Measurements from ENCODE around the gene KCNRG.
"Not testable (repeated sequence)": the region's sequence is repeated elsewhere in the genome, so short reads cannot be mapped to it uniquely, and the experiment has no call there.

KCNRG gene

GRCh38 chr13:50006426-50007135 is 8.7 kb upstream of the KCNRG start:
- H3K27ac ChIP-seq, result no peak overlapping the region
- H3K4me3 ChIP-seq, result no peak overlapping the region

GRCh38 chr13:50011461-50011860 is 3.8 kb upstream of the KCNRG start:
- no peak overlapping the region for H3K4me3 ChIP-seq

GRCh38 chr13:50012396-50013169 is 2.7 kb upstream of the KCNRG start:
- Histone ChIP-seq H3K27ac (no peak overlapping the region), H3K4me3 (no peak overlapping the region)

More at GRCh38 chr13:50011461-50011860, 3.8 kb upstream of the KCNRG start:
- no peak overlapping the region for H3K27ac ChIP-seq

- Histone ChIP-seq H3K27ac (no peak overlapping the region), H3K4me3 (no peak overlapping the region)
Observed at GRCh38 chr13:50014386-50014785, 858 bp upstream of the KCNRG start.

- Histone ChIP-seq H3K27ac (peak overlapping the region in 2 of 21 experiments; percentile 5 to 14), H3K4me3 (no peak overlapping the region)
Observed at GRCh38 chr13:50015750-50016149, 506 bp downstream of the KCNRG start.

- H3K4me3 ChIP-seq, result no peak overlapping the region
- H3K27ac ChIP-seq, result peak overlapping the region in 2 of 21 experiments; percentile 4 to 25
Observed at GRCh38 chr13:50016444-50016843, 1.2 kb downstream of the KCNRG start.

GRCh38 chr13:50017819-50018218 is 2.6 kb downstream of the KCNRG start:
- Histone ChIP-seq H3K4me3 (no peak overlapping the region), H3K27ac (no peak overlapping the region)

- H3K27ac ChIP-seq, result no peak overlapping the region
- H3K4me3 ChIP-seq, result no peak overlapping the region
Observed at GRCh38 chr13:50025436-50025835, 10.2 kb downstream of the KCNRG start.

GRCh38 chr13:50026788-50027473 is 11.7 kb downstream of the KCNRG start:
- Histone ChIP-seq H3K27ac (no peak overlapping the region), H3K4me3 (no peak overlapping the region)

GRCh38 chr13:50030315-50030714 is 15.1 kb downstream of the KCNRG start:
- Histone ChIP-seq H3K4me3 (no peak overlapping the region), H3K27ac (no peak overlapping the region)

GRCh38 chr13:50033725-50034124 is 18.5 kb downstream of the KCNRG start:
- Histone ChIP-seq H3K4me3 (no peak overlapping the region), H3K27ac (no peak overlapping the region)

GRCh38 chr13:50037788-50038187 is 22.5 kb downstream of the KCNRG start:
- Histone ChIP-seq H3K27ac (no peak overlapping the region), H3K4me3 (no peak overlapping the region)

GRCh38 chr13:50038266-50038665 is 23.0 kb downstream of the KCNRG start:
- H3K4me3 ChIP-seq, result no peak overlapping the region

GRCh38 chr13:50052478-50052877 is 37.2 kb downstream of the KCNRG start:
- H3K4me3 ChIP-seq, result no peak overlapping the region
- no peak overlapping the region for H3K27ac ChIP-seq

More at GRCh38 chr13:50038266-50038665, 23.0 kb downstream of the KCNRG start:
- no peak overlapping the region for H3K27ac ChIP-seq

GRCh38 chr13:50053844-50054243 is 38.6 kb downstream of the KCNRG start:
- no peak overlapping the region for H3K4me3 ChIP-seq
- H3K27ac ChIP-seq, result no peak overlapping the region

GRCh38 chr13:50055454-50055853 is 40.2 kb downstream of the KCNRG start:
- no peak overlapping the region for H3K4me3 ChIP-seq
- no peak overlapping the region for H3K27ac ChIP-seq

- H3K27ac ChIP-seq, result no peak overlapping the region
- no peak overlapping the region for H3K4me3 ChIP-seq
Observed at GRCh38 chr13:50060718-50061117, 45.5 kb downstream of the KCNRG start.

- H3K4me3 ChIP-seq, H3K27ac ChIP-seq: not testable (repeated sequence)
Observed at GRCh38 chr13:50062336-50062735, 47.1 kb downstream of the KCNRG start.

- Histone ChIP-seq H3K4me3 (no peak overlapping the region), H3K27ac (no peak overlapping the region)
Observed at GRCh38 chr13:50065712-50066111, 50.5 kb downstream of the KCNRG start.

- no peak overlapping the region for H3K4me3 ChIP-seq
- H3K27ac ChIP-seq, result no peak overlapping the region
Observed at GRCh38 chr13:50068508-50068907, 53.3 kb downstream of the KCNRG start.

GRCh38 chr13:50069261-50069660 is 54.0 kb downstream of the KCNRG start:
- Histone ChIP-seq H3K27ac (peak overlapping the region in 2 of 21 experiments; percentile 29 to 56), H3K4me3 (no peak overlapping the region)
